Body of pancreas (tissue), 4 donors: ENCODE data around the gene CD52. TPM values are rescaled to one million over a fixed set of nuclear protein-coding genes. Genes with fewer than 3 reads are reported as not detected.

Experiments
- ATAC-seq: fragments of 150-250 bp; one replicate; pipeline ENCODE4 v1.9.1; 2016
- DNase-seq, 4 donors: peaks; one replicate each; pipeline ENCODE4 v3.0.0-alpha.2; 2019
- H3K27ac ChIP-seq, 4 donors: fragments of 200-600 bp; sonication (generic); 1 replicate in 3 of 4; 2 replicates in 1 of 4; pipeline versions ENCODE4 v1.5.1 to v1.6.1; 2016 to 2019; ENCODE audit warnings: mild to moderate bottlenecking in 1 of 4, mixed read lengths in 1 of 4, moderate library complexity in 1 of 4
- H3K27me3 ChIP-seq, 2 donors: fragments of 200-600 bp; sonication (generic); one replicate each; pipeline ENCODE4 v1.6.0; 2016; ENCODE audit warnings: mild to moderate bottlenecking in 1 of 2
- H3K36me3 ChIP-seq, 2 donors: fragments of 200-600 bp; sonication (generic); replicated peaks in 1 of 2; 2 replicates each; pipeline ENCODE4 v1.5.1; 2016; ENCODE audit warnings: low read depth in 2 of 2; ENCODE audit not compliant: insufficient read depth in 1 of 2
- H3K4me1 ChIP-seq: fragments of 200-600 bp; sonication (generic); one replicate; pipeline ENCODE4 v1.6.0; 2016
- H3K4me3 ChIP-seq, 2 donors: fragments of 200-600 bp; sonication (generic); 1 replicate in 1 of 2; 2 replicates in 1 of 2; pipeline ENCODE4 v1.5.1; 2016 to 2019
- H3K9me3 ChIP-seq, 3 donors: fragments of 200-600 bp; sonication (generic); 1 replicate in 2 of 3; 2 replicates in 1 of 3; pipeline ENCODE4 v1.5.1; 2016
- POLR2A ChIP-seq, 3 donors: fragments of 450-650 bp; IDR thresholded peaks; one replicate each; pipeline ENCODE4 v1.6.1; 2016; ENCODE audit warnings: antibody characterized with exemption in 3 of 3, mild to moderate bottlenecking in 2 of 3
- WGBS, 2 donors: methylation state at CpG; one replicate each; pipeline ENCODE4 v1.1.5; 2017; 5-methylcytosine and 5-hydroxymethylcytosine counted together
- intact Hi-C: fragments of 100-400 bp; cut with DNase I; formaldehyde crosslinking; loops from one replicate; pipeline ENCODE4 v1.15.1; 2023
- total RNA-seq, 2 donors: library from RNA; depleted of rRNA; stranded (reverse); fragments of >200 nt; gene quantifications; one replicate each; pipeline ENCODE4 v1.1.0, GENCODE V29; 2016
- TF ChIP-seq, protein P1 (sequence below), 7 experiments: fragments of 450-650 bp in 4 of 7; fragments of 200-600 bp in 3 of 7; sonication (generic) in 3 of 7; IDR thresholded peaks; one replicate each; pipeline ENCODE4 v1.5.1; 2016 to 2019; ENCODE audit warnings: antibody characterized with exemption in 7 of 7

CD52 gene
- total RNA-seq, 2 donors from 2014 or later: not detected

DNA sequence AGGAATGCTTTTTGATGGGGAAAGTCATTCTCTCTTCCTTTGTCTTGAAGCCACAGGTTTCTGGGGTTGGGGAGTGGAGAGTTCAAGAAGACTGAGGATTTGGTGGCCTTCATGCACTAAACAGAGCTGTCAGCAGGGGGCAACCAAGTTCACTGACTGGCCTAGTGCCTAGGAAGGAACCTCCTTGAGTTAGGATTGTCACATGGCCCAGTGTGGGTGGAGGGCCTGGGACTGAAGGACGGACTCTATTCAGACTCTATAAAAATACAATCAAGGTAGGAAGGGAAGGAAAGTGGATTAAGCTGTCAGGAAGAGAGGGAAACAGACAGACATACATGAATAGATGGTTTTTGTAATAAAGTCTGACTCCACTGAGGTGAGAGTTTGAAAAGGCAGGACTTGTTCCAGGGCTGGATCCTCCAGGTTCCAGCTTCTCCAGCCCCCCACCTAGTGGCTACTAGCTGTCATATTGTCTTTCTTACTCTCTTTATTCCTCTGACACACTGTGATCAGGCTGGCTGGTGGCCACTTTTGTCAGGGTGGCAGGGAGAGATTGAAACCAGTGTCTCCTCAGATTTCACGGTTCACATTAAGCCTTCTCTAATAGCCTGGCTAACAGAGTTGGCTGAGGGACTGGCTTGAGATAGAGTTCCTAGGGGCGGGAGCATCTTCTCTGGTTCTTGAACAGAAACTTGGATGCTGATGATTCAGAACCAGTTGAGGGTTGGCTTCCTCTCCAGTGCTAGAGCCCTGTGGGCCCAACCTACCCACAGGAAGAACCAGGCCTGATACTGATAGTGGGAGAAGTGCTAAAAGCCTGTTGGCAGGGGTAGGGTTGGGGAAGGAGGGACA is 42.0 kb upstream of the CD52 start:
- Histone ChIP-seq H3K4me1 (peaks cover 49% of the 10 kb centered on the region), H3K27ac (peak overlapping the region; percentile 84 to 97 (median 95)), H3K27me3 (no peaks in the 10 kb centered on the region), H3K36me3 (no peaks in the 10 kb centered on the region), H3K4me3 (no peak overlapping the region), H3K9me3 (no peaks in the 10 kb centered on the region)
- peak; percentile 62 for ATAC-seq
- TF ChIP-seq POLR2A (IDR thresholded peaks at IDR 0.05): peak in 2 of 3 donors; percentile 32 to 43
- TF ChIP-seq, protein P1, sequence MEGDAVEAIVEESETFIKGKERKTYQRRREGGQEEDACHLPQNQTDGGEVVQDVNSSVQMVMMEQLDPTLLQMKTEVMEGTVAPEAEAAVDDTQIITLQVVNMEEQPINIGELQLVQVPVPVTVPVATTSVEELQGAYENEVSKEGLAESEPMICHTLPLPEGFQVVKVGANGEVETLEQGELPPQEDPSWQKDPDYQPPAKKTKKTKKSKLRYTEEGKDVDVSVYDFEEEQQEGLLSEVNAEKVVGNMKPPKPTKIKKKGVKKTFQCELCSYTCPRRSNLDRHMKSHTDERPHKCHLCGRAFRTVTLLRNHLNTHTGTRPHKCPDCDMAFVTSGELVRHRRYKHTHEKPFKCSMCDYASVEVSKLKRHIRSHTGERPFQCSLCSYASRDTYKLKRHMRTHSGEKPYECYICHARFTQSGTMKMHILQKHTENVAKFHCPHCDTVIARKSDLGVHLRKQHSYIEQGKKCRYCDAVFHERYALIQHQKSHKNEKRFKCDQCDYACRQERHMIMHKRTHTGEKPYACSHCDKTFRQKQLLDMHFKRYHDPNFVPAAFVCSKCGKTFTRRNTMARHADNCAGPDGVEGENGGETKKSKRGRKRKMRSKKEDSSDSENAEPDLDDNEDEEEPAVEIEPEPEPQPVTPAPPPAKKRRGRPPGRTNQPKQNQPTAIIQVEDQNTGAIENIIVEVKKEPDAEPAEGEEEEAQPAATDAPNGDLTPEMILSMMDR (IDR thresholded peaks at IDR 0.05): peak; percentile 73 to 96 (median 94)
- intact Hi-C loops: loop anchor here (10.0 kb wide), 1 partner anchor 129 kb away; no protein-coding TSS in a partner anchor
- DNase-seq: peak; percentile 87 to 90 (median 89)
- 23 to 27% methylated on average over 3 of the region's 3 CpGs for WGBS, 2 donors

DNA sequence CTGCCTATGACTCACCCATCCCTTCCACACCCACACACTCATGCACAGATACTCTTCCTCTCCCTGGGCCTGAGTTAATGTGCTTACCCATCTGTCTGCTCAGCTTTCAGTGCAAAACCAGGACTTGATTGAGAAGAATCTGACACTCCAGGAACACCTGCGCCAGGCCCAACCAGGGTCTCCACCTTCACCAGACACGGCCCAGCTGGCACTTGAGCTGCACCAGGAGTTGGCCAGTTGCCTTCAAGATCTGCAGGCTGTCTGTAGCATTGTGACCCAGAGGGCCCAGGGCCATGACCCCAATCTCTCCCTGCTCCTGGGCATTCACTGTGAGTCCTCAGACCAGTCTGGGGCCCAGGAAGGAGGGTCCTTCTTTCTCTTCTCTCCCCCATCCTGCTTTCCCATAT is 41.3 kb upstream of the CD52 start:
- Histone ChIP-seq H3K4me1 (peaks cover 55% of the 10 kb centered on the region), H3K27me3 (no peaks in the 10 kb centered on the region), H3K36me3 (no peaks in the 10 kb centered on the region), H3K4me3 (no peak overlapping the region), H3K27ac (peak overlapping the region; percentile 84 to 97 (median 95)), H3K9me3 (no peaks in the 10 kb centered on the region)
- no peak for ATAC-seq
- TF ChIP-seq, protein P1 (IDR thresholded peaks at IDR 0.05): no peak
- no peak for TF ChIP-seq POLR2A (IDR thresholded peaks at IDR 0.05)
- 31 to 53% methylated on average over 2 of the region's 2 CpGs for WGBS, 2 donors
- intact Hi-C loops: loop anchor here (10.0 kb wide), 1 partner anchor 128 kb away; no protein-coding TSS in a partner anchor
- peak in 1 of 4 donors; percentile 38 for DNase-seq

DNA sequence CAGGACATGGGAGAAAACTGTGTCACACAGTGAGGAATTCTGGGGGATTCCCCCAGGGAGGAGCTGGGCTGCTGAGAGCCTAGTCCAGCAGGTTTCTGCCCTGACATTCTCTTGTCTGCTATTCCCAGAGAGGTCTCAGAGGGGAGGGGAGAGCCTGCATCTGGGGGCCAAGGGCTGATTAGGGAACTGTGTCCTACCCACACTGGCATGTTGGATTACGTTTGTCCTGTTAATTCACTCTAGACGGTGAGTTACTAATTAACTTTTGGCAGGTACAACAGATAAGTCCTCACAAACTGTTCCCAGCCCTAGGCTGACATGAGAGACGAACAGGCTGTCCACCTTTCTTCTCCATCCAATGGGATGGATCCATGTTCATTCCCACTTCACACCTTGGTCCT is 40.5 kb upstream of the CD52 start:
- intact Hi-C loops: loop anchor here (10.0 kb wide), 1 partner anchor 128 kb away; no protein-coding TSS in a partner anchor
- Histone ChIP-seq H3K27me3 (no peaks in the 10 kb centered on the region), H3K27ac (peak overlapping the region; percentile 84 to 97 (median 95)), H3K4me1 (peaks cover 63% of the 10 kb centered on the region), H3K9me3 (no peaks in the 10 kb centered on the region), H3K36me3 (no peaks in the 10 kb centered on the region), H3K4me3 (no peak overlapping the region)
- 8 to 19% methylated on average over 3 of the region's 3 CpGs for WGBS, 2 donors
- TF ChIP-seq, protein P1 (IDR thresholded peaks at IDR 0.05): no peak
- peak in 2 of 3 donors; percentile 37 to 48 for TF ChIP-seq POLR2A (IDR thresholded peaks at IDR 0.05)
- peak; percentile 58 for ATAC-seq
- peak; percentile 48 to 80 (median 66) for DNase-seq

DNA sequence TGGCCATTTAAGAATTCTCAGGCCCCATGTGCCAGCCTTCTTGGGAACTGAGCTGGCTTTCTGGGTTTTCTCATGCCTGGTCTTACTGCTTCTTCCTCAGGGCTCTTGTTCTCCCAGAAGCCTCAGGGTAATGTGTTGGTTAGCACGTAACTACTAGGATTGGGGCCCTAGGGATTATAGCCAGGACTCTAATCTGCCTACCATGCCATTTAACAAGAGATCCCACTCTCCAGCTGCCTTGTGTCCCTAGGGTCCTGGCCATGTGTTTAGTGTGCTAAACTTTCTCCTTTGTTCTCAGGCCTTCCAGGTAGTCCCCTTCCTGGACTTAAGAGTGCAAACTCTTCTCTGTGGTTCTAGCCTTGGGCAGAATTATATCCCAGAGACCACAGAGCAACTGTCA is 40.0 kb upstream of the CD52 start:
- DNase-seq: no peak
- ATAC-seq: no peak
- H3K4me3 ChIP-seq: no peak overlapping the region
- no peaks in the 10 kb centered on the region for H3K36me3 ChIP-seq
- TF ChIP-seq POLR2A (IDR thresholded peaks at IDR 0.05): no peak
- TF ChIP-seq, protein P1 (IDR thresholded peaks at IDR 0.05): no peak
- no peaks in the 10 kb centered on the region for H3K27me3 ChIP-seq
- no peaks in the 10 kb centered on the region for H3K9me3 ChIP-seq
- peaks cover 63% of the 10 kb centered on the region for H3K4me1 ChIP-seq
- WGBS, 2 donors: 35 to 50% methylated on average over 1 of the region's 1 CpG
- peak overlapping the region; percentile 84 to 97 (median 95) for H3K27ac ChIP-seq
- intact Hi-C loops: loop anchor here (10.0 kb wide), 1 partner anchor 127 kb away; no protein-coding TSS in a partner anchor
